ENCODE measurements around the gene FBN3. TPM values are rescaled to one million over a fixed set of nuclear protein-coding genes. Genes with fewer than 3 reads are reported as not detected.

FBN3 gene
- polyA plus RNA-seq, 3 donors, result not detected

DNA sequence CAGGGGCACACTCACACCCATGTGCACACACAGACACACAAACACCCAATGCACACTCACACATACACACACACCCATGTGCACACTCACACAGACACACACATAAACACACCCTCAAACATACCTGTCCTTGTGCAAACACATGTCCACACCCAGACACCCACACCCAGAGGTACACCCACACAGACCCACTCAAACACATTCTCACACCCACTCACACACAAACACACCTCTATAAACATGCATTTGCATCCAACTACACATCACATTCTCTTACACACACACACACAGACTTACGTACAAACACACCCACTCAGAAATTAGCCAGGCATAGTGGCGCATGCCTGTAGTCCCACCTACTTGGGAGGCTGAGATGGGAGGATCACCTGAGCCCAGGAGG, 31.4 kb downstream of the FBN3 start:
- H3K4me1 ChIP-seq (ENCODE audit: control insufficient read depth in 1 of 2, insufficient read depth in 2 of 2, low read length in 2 of 2), result no peaks in the 10 kb centered on the region
- 80% methylated on average over 2 of the region's 2 CpGs for WGBS (ENCODE audit: insufficient coverage)
- intact Hi-C loops (cut with micrococcal nuclease), result no loop called here

DNA sequence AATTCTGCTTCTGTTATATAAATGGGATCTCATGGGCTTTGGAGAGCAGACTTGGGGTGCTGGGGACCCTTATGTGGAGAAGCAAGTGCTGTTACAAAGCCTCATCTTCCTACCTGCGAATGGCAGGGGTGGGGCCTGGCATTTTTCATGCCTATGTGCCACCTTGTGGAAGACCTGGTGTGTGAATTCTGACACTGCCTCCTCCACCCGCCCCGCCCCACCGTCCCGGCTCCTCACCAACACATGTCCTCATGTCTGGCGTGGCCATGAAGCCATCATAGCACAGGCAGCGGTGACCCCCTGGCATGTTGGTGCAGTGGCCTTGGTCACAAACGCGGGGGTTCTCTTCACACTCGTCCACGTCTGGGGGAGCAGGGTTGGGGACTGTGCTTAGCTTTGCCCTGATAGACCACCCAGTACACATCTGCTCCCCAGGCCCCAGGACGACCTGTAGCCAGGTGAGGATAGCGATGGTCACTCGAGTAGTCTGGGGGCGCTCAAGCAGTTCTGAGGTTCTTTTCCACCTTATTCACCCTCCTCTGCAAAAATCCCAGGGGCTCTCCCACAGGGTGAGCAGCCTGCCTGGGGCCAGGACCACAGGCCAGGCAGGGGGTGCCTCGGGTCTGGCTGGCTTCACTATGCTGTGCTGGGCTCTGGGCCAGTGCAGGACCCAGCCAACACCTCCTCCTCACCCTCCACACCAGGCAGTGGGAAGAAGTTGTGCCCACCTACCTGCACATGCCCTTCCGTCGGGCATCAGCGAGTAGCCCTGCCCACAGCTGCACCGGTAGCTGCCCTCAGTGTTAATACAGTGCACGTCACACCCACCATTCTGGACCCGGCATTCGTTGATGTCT, 32.7 kb downstream of the FBN3 start:
- H3K4me3 ChIP-seq (replicated peaks in 1 of 3; ENCODE audit: low read depth in 2 of 3, low read length in 3 of 3), result no peak overlapping the region

More for the DNA sequence above, 31.4 kb downstream of the FBN3 start:
- Histone ChIP-seq H3K27ac (ENCODE audit: low read depth in 1 of 2, low read length in 2 of 2) (no peak overlapping the region), H3K4me3 (replicated peaks in 1 of 3; ENCODE audit: low read depth in 2 of 3, low read length in 3 of 3) (no peak overlapping the region), H3K4me2 (replicated peaks; ENCODE audit: extremely low read depth, low read length, poor library complexity, severe bottlenecking) (no peak overlapping the region), H3K9ac (ENCODE audit: insufficient read depth, low read length, poor library complexity, severe bottlenecking) (no peak overlapping the region), H3K79me2 (ENCODE audit: insufficient read depth, low read length) (no peaks in the 10 kb centered on the region), H3K9me3 (replicated peaks in 1 of 2; ENCODE audit: control insufficient read depth in 1 of 2, insufficient read depth in 1 of 2, low read length in 2 of 2) (no peaks in the 10 kb centered on the region), H3K36me3 (replicated peaks in 1 of 2; ENCODE audit: control insufficient read depth in 1 of 2, insufficient read depth in 2 of 2, low read length in 2 of 2) (no peaks in the 10 kb centered on the region), H3K27me3 (ENCODE audit: control insufficient read depth in 2 of 2, insufficient read depth in 2 of 2, low read length in 2 of 2) (no peaks in the 10 kb centered on the region), H2AFZ (ENCODE audit: insufficient read depth, low read depth, low read length, poor library complexity, severe bottlenecking) (no peak overlapping the region), H4K20me1 (ENCODE audit: insufficient read depth, low read length) (no peaks in the 10 kb centered on the region)
- DNase-seq, result no peak
- Mint-ChIP-seq H3K9me3 (peaks cover 0 to 3% (median 0%) of the 10 kb centered on the region in 7 donors), H3K4me1 (no peaks in the 10 kb centered on the region), H3K36me3 (no peaks in the 10 kb centered on the region), H3K4me3 (no peak overlapping the region), H3K27me3 (ENCODE audit: low read depth in 3 of 3) (peaks cover 1 to 11% (median 7%) of the 10 kb centered on the region in 3 donors), H3K27ac (no peak overlapping the region)
- TF ChIP-seq, protein P1, sequence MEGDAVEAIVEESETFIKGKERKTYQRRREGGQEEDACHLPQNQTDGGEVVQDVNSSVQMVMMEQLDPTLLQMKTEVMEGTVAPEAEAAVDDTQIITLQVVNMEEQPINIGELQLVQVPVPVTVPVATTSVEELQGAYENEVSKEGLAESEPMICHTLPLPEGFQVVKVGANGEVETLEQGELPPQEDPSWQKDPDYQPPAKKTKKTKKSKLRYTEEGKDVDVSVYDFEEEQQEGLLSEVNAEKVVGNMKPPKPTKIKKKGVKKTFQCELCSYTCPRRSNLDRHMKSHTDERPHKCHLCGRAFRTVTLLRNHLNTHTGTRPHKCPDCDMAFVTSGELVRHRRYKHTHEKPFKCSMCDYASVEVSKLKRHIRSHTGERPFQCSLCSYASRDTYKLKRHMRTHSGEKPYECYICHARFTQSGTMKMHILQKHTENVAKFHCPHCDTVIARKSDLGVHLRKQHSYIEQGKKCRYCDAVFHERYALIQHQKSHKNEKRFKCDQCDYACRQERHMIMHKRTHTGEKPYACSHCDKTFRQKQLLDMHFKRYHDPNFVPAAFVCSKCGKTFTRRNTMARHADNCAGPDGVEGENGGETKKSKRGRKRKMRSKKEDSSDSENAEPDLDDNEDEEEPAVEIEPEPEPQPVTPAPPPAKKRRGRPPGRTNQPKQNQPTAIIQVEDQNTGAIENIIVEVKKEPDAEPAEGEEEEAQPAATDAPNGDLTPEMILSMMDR (IDR thresholded peaks at IDR 0.05), result no peak

More for the DNA sequence above, 32.7 kb downstream of the FBN3 start:
- H2AFZ ChIP-seq (ENCODE audit: insufficient read depth, low read depth, low read length, poor library complexity, severe bottlenecking), result no peak overlapping the region
- H3K79me2 ChIP-seq (ENCODE audit: insufficient read depth, low read length), result no peaks in the 10 kb centered on the region
- no peaks in the 10 kb centered on the region for H3K27me3 ChIP-seq (ENCODE audit: control insufficient read depth in 2 of 2, insufficient read depth in 2 of 2, low read length in 2 of 2)
- H3K4me1 ChIP-seq (ENCODE audit: control insufficient read depth in 1 of 2, insufficient read depth in 2 of 2, low read length in 2 of 2), result no peaks in the 10 kb centered on the region
- 91% methylated on average over 10 of the region's 23 CpGs for WGBS (ENCODE audit: insufficient coverage)
- Mint-ChIP-seq H3K27ac (no peak overlapping the region), H3K4me1 (no peaks in the 10 kb centered on the region), H3K9me3 (peaks cover 0 to 3% (median 0%) of the 10 kb centered on the region in 7 donors), H3K27me3 (ENCODE audit: low read depth in 3 of 3) (peaks cover 3 to 13% (median 8%) of the 10 kb centered on the region in 3 donors), H3K4me3 (no peak overlapping the region), H3K36me3 (no peaks in the 10 kb centered on the region)
- no peak overlapping the region for H3K27ac ChIP-seq (ENCODE audit: low read depth in 1 of 2, low read length in 2 of 2)
- intact Hi-C loops (cut with micrococcal nuclease), result no loop called here
- no peak overlapping the region for H3K9ac ChIP-seq (ENCODE audit: insufficient read depth, low read length, poor library complexity, severe bottlenecking)
- H3K36me3 ChIP-seq (replicated peaks in 1 of 2; ENCODE audit: control insufficient read depth in 1 of 2, insufficient read depth in 2 of 2, low read length in 2 of 2), result no peaks in the 10 kb centered on the region
- TF ChIP-seq, protein P1 (IDR thresholded peaks at IDR 0.05), result no peak
- no peak overlapping the region for H3K4me2 ChIP-seq (replicated peaks; ENCODE audit: extremely low read depth, low read length, poor library complexity, severe bottlenecking)
- no peaks in the 10 kb centered on the region for H3K9me3 ChIP-seq (replicated peaks in 1 of 2; ENCODE audit: control insufficient read depth in 1 of 2, insufficient read depth in 1 of 2, low read length in 2 of 2)
- H4K20me1 ChIP-seq (ENCODE audit: insufficient read depth, low read length), result no peaks in the 10 kb centered on the region
- no peak for DNase-seq
